ENCODE data around the gene EML1. TPM values are rescaled to one million over a fixed set of nuclear protein-coding genes. Genes with fewer than 3 reads are reported as not detected.
A peak's percentile ranks its signal among the peaks of the same experiment; 100 is the strongest.

EML1 gene
- total and polyA plus RNA-seq, 2 of the 13 experiments (the other 11 are each of a cell fraction or from before 2014, with no cell fraction given): 0.59 to 1.7 TPM

DNA sequence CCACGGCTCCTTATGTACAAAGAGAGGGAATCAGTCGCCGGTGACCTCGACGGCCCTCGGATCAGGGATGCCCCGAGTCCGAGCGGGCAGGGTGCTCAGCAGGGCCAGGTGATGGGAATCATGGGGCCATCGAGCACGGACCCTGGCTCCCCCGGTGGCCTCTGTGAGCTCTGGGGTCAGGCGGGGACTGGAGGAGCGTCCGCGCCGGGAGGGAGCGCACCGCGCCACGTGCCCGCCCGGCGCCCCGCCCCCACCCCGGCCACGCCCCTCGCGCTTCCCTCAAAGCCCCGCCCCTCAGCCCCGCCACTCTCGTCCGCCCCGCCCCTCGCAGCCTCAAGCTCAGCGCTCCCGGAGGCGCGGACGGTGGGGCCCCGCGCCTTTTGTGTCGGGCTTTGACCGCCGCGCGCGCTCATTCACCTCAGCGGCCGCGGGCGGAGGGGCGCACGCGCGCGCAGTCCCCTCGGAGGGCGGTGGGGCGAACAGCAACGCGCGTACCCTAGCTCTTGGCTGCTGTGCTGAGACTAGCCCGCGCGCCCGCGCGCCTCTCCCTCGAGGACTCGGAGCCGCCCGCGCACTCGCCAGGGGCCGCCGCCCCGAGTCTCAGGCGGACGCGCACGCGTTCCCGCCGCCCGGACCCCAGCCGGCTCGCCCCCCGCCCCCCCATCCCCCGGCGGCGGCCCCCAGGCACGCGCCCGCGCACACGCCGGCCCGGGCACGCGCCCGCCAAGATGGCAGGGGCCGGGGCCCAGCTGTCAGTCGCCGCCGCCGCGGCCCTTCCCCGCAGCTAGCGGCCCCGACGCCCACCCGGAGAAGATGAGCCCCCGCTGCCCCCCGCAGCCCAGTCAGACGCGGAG, 178.1 kb downstream of the EML1 start (continued):
- TF ChIP-seq HCFC1 (IDR thresholded peaks at IDR 0.05; ENCODE audit: low read depth, low read length) (no peak), SMARCC2 (IDR thresholded peaks at IDR 0.05) (no peak), ZNF75D (CRISPR knock-in tag; IDR thresholded peaks at IDR 0.05; ENCODE audit: borderline replicate concordance) (no peak), GZF1 (CRISPR knock-in tag; IDR thresholded peaks at IDR 0.05) (no peak), ZNF678 (CRISPR knock-in tag; IDR thresholded peaks at IDR 0.05) (no peak), RNF219 (CRISPR knock-in tag; IDR thresholded peaks at IDR 0.05) (no peak), FOXM1 (CRISPR knock-in tag; IDR thresholded peaks at IDR 0.05) (no peak), PITX1 (CRISPR knock-in tag; IDR thresholded peaks at IDR 0.05) (no peak; the same call in 1 of the 2 replicates), DNMT3B (CRISPR knock-in tag; conservative IDR thresholded peaks at IDR 0.05) (no peak), MIER3 (CRISPR knock-in tag; IDR thresholded peaks at IDR 0.05; ENCODE audit: borderline replicate concordance) (no peak), MTF2 (CRISPR knock-in tag; IDR thresholded peaks at IDR 0.05; ENCODE audit: borderline replicate concordance) (no peak), ZNF17 (CRISPR knock-in tag; IDR thresholded peaks at IDR 0.05) (no peak), MYPOP (CRISPR knock-in tag; IDR thresholded peaks at IDR 0.05) (peak; percentile 45; the same call in 1 of the 2 replicates), SIN3A (IDR thresholded peaks at IDR 0.05; ENCODE audit: borderline replicate concordance, low read depth, low read length) (no peak), SPEN (CRISPR knock-in tag; IDR thresholded peaks at IDR 0.05; ENCODE audit: low read depth) (no peak; the same call in 1 of the 2 replicates), ZNF577 (CRISPR knock-in tag; IDR thresholded peaks at IDR 0.05; ENCODE audit: borderline replicate concordance, low read depth) (no peak), ZNF773 (CRISPR knock-in tag; IDR thresholded peaks at IDR 0.05; ENCODE audit: borderline replicate concordance) (no peak), ATAD3A (CRISPR knock-in tag; IDR thresholded peaks at IDR 0.05) (no peak), KLF13 (CRISPR knock-in tag; IDR thresholded peaks at IDR 0.05) (no peak), HMGA1 (CRISPR knock-in tag; conservative IDR thresholded peaks at IDR 0.05) (no peak), RBAK (CRISPR knock-in tag; IDR thresholded peaks at IDR 0.05) (no peak), HMG20B (CRISPR knock-in tag; conservative IDR thresholded peaks at IDR 0.05) (no peak), MAF1 (CRISPR knock-in tag; IDR thresholded peaks at IDR 0.05; ENCODE audit: borderline replicate concordance) (no peak)
- TF ChIP-seq, protein P1, sequence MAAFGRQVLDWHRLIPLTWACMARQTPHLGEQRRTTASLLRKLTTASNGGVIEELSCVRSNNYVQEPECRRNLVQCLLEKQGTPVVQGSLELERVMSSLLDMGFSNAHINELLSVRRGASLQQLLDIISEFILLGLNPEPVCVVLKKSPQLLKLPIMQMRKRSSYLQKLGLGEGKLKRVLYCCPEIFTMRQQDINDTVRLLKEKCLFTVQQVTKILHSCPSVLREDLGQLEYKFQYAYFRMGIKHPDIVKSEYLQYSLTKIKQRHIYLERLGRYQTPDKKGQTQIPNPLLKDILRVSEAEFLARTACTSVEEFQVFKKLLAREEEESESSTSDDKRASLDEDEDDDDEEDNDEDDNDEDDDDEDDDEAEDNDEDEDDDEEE (CRISPR knock-in tag; IDR thresholded peaks at IDR 0.05): no peak; the same call in 1 of the 2 replicates
- TF ChIP-seq, protein P2, sequence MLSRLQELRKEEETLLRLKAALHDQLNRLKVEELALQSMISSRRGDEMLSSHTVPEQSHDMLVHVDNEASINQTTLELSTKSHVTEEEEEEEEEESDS (CRISPR knock-in tag; IDR thresholded peaks at IDR 0.05; ENCODE audit: borderline replicate concordance): no peak
- TF ChIP-seq, protein P3, sequence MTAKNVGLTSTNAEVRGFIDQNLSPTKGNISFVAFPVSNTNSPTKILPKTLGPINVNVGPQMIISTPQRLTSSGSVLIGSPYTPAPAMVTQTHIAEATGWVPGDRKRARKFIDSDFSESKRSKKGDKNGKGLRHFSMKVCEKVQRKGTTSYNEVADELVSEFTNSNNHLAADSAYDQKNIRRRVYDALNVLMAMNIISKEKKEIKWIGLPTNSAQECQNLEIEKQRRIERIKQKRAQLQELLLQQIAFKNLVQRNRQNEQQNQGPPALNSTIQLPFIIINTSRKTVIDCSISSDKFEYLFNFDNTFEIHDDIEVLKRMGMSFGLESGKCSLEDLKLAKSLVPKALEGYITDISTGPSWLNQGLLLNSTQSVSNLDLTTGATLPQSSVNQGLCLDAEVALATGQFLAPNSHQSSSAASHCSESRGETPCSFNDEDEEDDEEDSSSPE (CRISPR knock-in tag; IDR thresholded peaks at IDR 0.05): peak; percentile 46; the same call in 1 of the 2 replicates
